Skeletal muscle cell (primary cell): Measurements from ENCODE around the gene GHRH.
A peak's percentile ranks its signal among the peaks of the same experiment; 100 is the strongest.

Source experiments
- DNase-seq: peaks from one replicate; pipeline ENCODE4 v3.0.0-alpha.2; 2010; ENCODE audit warnings: low read depth
- H3K4me3 ChIP-seq: 2 replicates; pipeline ENCODE4 v1.5.1; 2011; ENCODE audit warnings: low read depth, mild to moderate bottlenecking, control low read depth, low read length, moderate library complexity

Gene GHRH

DNA sequence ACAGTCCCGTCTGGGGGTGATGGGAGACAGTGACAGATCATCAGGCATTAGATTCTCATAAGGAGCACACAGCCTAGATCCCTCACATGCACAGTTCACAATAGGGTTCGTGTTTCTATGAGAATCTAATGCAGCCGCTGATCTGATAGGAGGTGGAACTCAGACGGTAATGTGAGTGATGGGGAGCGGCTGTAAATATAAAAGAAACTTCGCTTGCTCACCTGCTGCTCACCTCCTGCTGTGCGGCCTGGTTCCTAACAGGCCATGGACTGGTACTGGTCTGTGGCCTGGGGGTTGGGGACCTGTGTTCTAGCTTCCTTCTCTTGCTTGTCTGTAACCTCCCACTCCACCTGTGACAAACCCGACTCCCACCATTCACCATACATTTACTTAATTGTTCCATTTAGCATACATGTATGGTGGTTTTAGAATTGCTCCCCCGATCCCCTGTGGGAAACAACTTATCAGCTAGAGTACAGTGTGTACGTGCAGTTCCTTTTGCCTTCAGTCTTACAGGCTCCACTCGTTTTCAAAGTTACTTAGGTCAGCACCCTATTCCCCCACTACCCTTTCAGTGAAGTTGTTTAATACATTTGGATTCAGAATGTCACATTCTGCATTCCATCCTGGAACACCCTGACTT, 31.8 kb upstream of the GHRH start:
- H3K4me3 ChIP-seq: no peak overlapping the region
- no peak for DNase-seq

DNA sequence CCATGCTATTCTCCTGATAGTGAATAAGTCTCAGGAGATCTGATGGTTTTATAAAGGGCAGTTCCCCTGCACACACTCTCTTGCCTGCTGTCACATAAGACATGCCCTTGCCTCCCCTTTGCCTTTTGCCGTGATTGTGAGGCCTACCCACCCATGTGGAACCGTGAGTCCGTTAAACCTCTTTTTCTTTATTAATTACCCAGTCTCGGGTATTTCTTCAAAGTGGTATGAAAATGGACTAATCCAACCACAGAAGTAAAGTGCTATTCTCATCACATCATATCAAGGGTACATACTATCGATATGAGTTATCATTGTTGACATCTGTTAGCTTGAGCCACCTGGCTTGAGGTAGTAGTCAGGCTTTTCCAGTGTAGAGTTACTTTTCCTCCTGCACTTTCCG, 30.1 kb upstream of the GHRH start:
- no peak overlapping the region for H3K4me3 ChIP-seq
- DNase-seq: no peak

DNA sequence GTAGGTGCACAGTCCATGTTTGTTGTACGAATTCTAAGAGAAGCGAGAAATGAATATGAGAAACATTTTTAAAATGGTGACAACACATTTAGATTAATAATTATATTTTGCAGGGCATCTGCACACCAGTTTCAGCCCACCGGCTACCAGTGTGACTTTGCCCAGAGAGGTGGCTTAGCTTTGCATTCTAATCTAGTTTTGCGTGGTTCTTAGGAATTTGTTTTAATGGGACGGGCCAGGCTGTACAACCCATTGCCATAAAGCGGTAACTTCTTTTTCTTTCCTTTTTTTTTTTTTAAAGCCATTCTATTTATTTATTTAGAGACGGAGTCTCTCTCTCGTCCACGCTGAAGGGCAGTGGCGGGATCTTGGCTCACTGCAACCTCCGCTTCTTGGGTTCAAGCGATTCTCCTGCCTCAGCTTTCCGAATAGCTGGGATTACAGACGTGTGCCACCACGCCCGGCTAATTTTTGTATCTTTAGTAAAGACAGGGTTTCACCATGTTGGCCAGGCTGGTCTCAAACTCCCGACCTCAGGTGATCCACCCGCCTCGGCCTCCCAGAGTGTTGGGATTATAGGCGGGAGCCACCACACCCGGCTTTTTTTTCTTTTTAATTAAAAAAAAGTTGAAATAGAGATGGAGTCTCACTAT, 28.7 kb upstream of the GHRH start:
- H3K4me3 ChIP-seq: peak overlapping the region; percentile 82
- no peak for DNase-seq

DNA sequence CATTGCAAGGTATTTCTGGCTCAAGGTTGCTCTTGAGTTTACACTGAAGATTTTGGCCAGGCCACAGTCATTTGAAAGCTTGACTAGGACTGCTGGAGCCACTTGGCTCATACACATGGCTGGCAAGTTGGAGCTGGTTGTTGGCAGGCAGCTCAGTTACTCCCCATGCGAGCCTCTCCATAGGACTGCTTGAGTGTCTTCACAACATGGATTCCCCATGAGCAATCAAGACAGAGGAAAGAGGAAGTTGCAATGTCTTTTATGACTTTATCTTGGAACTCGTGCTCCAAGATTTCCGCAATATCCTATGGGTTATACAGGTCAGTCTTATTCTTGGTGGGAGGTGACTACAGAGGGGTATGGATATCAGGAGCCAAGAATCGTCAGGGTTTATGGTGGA, 26.5 kb upstream of the GHRH start:
- no peak overlapping the region for H3K4me3 ChIP-seq
- no peak for DNase-seq

DNA sequence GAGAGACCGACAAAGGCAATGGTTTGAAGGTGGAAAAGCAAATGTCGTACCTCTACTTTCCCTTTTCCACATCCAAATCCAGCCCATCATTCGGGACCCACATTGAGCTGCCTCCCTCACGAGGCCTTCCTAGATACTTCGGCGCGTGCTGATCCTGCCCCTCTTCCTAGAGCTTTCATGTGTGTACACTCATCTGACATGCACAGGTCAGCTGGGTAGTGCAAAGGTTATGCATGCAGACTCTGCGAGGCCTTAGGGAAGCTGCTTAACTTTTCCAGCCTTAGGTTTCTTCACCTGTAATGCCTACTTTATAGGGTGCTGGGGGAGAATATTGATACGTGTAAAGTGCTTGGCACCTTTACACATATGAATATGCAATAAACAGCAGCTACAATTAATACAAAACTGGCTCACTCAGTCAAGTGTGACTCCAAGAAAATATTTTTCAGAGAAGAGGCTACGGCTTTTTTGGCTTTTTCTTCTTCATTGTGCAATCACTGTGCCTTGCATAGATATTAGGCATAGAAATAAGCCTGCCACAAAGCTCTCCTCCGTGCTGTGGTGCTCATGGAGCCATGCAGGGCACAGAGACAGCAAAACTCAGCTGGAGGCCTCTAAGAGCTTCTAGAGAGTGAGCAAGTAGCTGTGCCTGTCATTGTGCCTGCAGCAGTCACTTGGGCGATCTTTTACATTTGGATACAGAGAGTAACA, 24.2 kb upstream of the GHRH start:
- no peak overlapping the region for H3K4me3 ChIP-seq
- DNase-seq: no peak

DNA sequence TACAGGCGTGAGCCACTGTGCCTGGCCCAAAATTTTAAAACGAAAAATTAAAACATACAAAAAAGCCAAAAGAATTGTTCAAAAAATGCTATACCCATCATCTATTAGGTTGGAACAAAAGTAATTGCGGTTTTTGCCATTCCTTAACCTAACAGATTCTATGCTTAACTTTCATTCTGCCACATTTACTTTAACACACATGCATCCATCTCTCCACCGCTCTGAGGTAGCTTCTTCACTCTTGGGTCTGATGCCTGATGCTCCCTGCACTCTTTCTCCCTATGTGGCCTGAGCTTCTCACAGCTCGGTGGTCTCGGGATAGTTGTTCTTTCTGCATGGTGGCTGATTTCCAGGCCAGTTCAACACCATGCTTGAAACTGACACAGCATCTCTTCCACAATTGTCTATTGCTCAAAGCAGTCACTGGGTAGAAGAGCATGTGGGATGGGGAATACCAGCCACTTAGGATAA, 23.1 kb upstream of the GHRH start:
- no peak overlapping the region for H3K4me3 ChIP-seq
- no peak for DNase-seq

DNA sequence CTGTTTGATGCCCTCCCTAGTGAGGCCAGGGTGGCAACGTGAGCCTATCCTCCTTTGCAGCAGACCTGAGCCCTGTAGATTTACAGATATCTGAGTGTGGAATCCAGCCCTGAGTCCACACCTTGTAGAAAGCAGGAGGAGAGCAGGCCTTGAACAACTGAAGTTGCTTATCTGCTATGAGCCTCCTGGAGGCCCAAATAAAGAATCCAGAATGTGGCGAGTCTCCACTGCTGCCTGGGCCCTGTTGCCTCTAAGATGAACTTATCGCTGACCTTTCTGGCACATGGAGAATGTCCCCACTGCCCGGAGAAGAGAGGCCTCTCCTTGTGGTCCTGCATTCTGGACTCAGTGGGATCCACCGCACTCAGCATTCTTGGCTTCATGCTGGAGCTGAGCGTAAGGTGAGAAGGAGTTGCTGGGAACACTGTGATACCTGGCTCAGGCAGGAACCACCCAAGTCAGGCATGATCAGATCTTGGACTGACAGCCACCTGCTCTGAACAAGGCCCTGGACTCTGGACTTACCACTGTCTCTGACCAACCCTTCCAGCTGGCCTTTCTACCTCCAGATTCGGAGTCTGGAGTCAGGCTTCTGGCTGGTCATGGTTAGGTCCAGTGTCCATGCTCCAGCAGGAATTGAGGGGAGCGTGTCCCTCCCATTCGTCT, 22.0 kb upstream of the GHRH start:
- DNase-seq: no peak
- H3K4me3 ChIP-seq: no peak overlapping the region

DNA sequence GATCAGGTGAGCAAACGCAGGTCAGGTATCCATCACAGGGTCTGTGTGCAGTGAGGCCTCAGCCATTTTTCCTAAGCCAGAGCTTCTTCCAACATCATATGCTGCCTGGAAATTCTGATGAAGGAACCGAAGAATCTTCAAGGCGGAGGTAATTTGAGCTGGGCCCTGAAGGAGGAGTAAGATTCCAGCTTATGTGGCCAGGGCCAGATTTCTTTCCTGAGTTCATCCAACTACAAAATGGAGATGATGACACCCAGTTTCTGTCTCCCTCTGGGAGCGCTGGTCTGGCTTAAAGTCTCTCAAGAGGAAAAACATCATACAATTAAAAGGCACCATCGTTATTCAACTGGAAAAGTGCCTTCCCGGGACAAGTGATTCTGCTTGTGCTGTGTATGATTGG, 20.9 kb upstream of the GHRH start:
- H3K4me3 ChIP-seq: no peak overlapping the region
- DNase-seq: no peak

DNA sequence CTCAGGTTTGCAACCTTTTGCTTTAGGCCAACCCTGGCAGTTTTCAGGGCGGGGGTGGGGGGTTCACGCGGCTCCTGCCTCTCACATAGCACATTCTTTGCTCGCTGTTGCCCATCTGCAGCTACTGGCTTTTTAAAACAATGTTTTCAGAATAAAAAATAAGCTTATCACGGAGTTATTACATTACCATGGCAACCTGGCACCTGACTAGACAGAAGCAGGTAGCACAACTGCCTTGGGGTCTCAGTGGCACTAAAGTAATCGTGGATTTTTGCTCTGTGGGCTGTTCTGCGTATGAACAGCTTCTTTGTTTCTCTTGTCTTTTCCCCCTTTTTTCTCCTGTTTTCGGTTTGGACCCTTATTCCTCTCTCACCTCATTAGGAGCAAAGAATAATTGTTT, 18.8 kb upstream of the GHRH start:
- H3K4me3 ChIP-seq: no peak overlapping the region
- no peak for DNase-seq

DNA sequence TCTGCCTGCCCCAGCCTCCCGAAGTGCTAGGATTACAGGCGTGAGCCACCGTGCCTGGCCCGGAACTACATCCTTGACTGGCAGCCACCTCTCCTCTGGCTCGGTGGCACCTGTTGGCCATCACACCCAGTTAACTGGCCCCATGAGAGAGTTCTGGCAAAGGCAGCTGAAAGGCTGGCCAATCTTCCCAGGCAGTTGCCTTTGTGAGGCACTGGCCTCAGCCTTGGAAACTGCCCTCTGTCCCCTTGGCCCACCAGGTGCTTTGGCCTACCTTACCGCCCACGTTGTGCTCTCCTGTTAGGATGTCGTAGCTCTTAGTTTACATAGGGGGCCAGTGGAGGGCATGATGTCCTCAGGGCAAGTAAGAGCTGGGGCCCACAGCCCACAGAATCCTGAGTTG, 18.2 kb upstream of the GHRH start:
- DNase-seq: no peak
- H3K4me3 ChIP-seq: no peak overlapping the region

DNA sequence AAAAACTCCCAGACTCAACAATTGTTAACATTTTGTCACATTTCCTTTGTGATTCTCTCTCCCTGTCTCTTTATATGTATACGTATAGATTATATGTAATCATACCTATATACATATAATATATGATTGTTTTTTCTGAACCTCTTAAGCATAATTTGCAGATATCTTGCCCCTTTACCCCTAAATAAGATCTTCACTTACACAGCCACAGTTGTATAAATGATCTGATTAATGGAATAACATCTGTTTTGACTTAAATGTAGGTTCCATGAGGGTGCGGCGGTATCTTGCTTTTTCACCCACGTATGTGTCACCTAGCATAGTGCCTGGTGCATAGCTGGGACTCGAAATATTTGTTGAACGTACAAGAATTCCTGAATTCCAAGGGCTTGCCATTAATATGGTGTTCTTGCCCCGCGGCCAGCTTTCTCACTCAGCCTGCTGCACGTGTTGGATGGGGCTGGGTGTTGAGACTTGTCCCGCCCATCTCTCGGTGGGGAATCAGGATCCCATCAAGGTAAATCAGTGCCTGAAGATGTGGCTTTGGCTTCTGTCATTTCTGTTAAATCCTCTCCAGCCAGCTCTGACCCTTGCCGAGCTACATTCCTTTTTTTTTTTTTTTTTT, 17.5 kb upstream of the GHRH start:
- H3K4me3 ChIP-seq: no peak overlapping the region
- no peak for DNase-seq

DNA sequence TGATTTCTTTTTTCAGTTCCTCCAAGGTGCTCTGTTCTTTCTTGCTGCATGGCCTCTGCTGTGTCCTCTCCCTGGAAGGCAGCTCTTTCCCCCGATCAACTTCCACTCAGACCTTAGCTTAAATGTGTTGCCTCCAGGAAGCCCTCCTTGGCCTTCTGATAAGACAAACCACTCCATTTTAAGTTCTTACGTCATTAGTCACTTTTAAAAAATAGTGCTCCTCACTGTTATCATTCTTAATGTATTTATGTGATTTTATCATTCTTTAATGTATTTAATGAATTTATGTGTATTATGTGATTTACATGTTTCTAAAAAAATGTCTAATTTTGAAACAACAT, 15.6 kb upstream of the GHRH start:
- H3K4me3 ChIP-seq: no peak overlapping the region

DNA sequence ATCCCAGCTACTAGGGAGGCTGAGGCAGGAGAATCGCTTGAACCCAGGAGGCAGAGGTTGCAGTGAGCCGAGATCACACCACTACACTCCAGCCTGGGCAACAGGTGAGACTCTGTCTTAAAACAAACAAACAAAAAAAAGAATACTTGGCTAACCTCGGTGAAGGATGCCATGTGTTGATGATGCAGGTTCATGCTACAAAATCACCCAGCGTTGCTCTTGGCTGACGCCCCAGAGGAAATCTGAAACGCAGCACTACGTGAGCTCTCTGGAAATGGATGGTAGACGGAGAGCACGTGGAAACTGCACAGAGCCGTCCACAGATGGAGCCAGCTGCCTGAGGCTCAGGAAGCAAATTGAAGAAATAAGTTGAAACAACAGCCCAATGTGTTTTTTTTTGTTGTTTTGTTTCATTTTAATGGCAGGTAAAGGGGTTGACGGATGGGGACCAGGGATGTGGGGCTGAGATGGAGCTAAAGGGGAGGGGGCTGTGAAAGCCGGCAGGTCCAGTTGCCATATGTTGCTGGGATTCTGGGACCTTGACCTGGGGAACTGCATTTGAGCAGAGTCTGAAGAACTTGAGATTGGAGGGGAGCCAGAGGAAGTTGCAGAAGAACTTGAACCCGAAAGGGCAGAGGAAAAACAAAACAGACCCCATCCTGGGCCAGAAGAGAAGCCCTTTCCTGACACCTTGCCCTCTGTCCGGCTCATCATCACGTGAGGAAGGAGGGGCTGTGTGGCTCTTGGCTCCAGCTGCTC, 15.1 kb upstream of the GHRH start:
- peak; percentile 66 for DNase-seq
- H3K4me3 ChIP-seq: no peak overlapping the region

More for the DNA sequence above, 15.6 kb upstream of the GHRH start:
- DNase-seq: no peak

DNA sequence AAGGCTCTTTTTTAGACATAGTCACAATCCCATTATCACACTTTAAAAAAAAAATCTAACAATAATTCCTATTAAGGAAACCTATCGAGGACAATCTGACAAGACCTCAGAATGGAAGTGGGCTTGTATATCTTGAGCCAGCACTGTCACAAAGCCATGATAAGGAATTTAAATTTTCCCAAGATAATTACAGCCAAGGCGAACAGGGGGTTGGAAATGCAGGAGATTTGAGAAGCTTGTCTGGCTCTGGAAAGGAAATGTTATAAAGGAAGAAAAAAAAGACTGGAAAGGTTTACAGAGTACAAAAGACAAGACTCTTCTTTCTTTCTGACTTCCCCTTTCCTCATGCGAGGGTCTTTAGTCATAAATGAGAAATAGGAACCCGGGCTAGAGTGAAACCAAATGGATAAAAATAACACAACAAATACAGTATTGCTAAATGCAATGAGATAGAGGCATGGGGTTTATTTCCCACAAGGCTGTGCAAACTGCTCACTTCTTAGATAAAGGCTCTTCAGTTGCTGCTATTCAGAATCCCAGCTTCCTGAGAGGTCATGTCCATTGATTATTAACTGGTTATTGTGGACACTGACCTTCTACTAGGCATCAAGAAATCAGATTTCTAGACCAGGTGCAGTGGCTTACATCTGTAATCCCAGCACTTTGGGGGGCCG, 13.4 kb upstream of the GHRH start:
- no peak for DNase-seq

DNA sequence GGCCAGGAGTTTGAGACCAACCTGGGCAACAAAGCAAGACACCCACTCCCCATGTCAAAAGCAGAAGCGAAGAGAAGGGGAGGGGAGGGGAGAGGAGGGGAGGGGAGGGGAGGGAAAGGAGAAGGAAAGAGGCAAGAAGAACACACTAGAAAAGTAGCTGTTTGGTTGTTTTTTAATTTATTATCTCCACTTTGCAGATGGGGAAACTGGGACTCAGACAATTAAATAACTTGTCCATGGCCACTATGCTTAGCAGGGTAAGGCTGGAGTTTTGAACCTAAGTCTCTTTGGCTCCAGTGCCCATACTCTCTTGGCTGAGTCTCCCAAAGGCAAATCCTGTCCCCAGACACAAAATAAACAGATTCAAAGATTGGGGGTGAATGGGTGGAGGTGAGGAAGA, 12.4 kb upstream of the GHRH start:
- no peak overlapping the region for H3K4me3 ChIP-seq
- DNase-seq: no peak

More for the DNA sequence above, 13.4 kb upstream of the GHRH start:
- H3K4me3 ChIP-seq: no peak overlapping the region

DNA sequence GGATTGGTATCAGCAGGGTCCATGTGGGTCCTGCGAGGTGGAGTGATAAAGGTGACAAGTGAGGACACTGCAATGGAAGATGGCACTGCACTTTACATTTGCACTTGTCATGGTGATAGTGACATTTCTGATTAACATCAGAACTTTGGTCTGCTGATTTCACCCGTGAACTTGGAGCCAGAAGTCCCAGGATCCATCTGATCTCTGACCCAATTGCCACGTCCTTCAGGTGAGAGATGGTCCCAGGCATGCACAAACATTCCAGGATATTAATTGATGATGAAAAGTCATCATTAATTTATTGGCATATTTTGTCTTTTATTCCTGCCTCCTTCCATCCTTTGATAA, 9.8 kb upstream of the GHRH start:
- no peak for DNase-seq
- no peak overlapping the region for H3K4me3 ChIP-seq

DNA sequence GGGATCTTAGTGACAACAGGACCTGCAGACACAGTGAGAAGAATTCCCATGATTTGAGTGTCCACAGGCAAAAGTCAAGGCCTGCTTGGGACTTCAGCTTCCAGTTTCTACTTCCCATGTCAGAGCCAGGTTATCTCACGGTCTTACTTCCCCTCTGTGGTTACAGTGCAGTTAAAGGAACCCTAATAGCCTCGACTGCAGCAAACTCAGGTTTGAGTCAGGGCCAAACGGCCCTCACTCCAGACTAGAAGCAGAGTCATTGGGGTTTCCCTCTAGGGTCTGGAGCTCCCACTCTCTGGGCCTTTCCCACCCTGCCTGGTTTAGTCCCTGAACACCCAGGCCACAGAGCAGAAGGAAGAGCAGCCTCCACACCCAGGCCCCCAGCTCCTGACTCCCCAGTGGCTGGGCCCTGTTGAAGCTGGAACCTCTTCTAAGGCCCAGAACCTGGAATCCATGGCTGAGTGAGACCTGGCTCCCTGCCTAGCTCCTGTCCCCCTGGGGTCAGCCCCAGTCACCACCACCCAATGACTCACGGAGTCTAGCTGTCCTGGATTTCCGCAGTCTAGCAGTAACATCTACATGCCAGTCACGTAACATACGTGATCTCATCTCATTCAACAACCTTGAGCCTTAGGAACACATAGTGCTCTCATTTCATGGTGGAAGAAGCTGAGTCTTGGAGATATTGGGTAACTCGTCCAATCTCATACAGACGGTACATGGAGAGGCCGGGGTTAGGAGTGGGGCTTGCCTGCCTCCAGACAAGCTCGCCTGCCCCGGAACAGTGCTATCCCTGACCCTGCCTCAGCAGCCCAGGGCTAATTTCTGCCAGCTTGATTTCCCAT, 9.2 kb upstream of the GHRH start:
- DNase-seq: peak; percentile 56
- no peak overlapping the region for H3K4me3 ChIP-seq

DNA sequence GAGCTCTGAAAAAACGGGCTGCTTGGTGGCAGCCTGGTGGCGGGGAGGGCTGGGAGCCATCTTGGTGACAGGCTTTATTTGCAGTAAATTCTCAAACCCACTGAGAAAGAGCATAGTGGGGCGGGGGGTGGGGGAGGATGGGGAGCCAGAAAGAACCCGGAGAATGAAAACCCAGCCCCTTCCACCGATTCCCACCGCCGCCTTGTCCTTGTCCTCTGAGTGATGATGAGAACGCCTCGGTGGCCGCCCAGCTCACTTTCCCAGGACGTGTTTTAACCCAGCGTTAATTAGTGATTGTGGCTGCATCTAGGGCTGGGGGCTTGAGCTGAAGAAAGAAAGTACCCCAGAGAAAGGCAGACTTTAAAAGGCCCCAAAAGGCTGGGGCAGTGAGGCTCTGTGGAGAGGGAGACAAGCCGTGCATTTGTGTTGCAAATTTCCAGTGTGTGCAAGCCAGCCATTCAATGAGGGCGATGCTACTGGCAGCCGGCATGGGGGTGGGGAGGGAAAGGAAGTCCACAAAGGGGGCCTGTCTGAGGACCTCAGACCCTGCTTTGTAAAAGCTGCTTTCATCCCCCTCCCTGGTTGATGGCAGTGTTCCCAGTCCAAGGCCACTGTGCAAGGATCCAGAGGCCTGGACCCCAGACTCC, 6.2 kb upstream of the GHRH start:
- H3K4me3 ChIP-seq: no peak overlapping the region
- no peak for DNase-seq
